ENCODE data around the gene ST3GAL4. TPM values are rescaled to one million over a fixed set of nuclear protein-coding genes. Genes with fewer than 3 reads are reported as not detected.
A peak's percentile ranks its signal among the peaks of the same experiment; 100 is the strongest.

ST3GAL4 gene
- total and polyA plus RNA-seq, 8 donors, result 30.2 to 38.8 (median 34.6) TPM

GRCh38 chr11:126328938-126329643 lies 26.4 kb upstream of the ST3GAL4 start:
- no peaks in the 10 kb centered on the region for H3K27me3 ChIP-seq
- no peak for ATAC-seq
- no peaks in the 10 kb centered on the region for H3K9me3 ChIP-seq
- H3K36me3 ChIP-seq, result peaks cover 0 to 26% of the 10 kb centered on the region in 2 donors
- intact Hi-C loops (cut with DNase I), result no loop called here
- TF ChIP-seq CTCF (IDR thresholded peaks at IDR 0.05), result no peak
- no peaks in the 10 kb centered on the region for H3K4me1 ChIP-seq
- no peak overlapping the region for H3K27ac ChIP-seq
- no peak for DNase-seq
- no peak overlapping the region for H3K4me3 ChIP-seq

DNA sequence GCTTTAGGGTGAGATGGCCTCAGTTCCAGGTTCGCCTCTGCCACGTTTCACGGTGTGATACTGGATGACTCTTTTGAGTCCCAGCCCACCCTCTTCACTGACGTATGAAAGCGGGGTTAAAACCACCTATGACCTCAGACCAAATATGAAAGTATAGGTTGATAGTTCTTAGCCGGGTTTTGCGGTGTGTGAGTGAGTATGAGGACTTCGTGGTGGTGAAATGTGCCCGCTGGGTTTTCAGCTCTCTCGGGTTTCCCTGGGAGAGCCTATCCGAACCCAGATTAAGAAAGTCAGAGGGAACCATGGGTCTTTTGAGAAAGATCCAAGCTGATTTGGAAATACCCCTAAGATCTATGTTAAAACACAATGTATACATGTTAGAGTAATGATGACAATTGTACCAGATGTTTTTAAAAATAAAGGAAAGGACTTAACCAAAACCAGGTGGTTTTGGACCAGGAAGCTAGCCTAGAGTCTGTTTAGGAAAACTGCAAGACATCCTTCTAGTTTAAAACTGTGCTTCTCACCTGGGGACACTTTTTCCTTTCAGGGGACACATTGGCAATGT lies 25.8 kb upstream of the ST3GAL4 start:
- intact Hi-C loops (cut with DNase I), result no loop called here
- H3K27ac ChIP-seq, result no peak overlapping the region
- H3K4me3 ChIP-seq, result no peak overlapping the region
- H3K36me3 ChIP-seq, result peaks cover 0 to 26% of the 10 kb centered on the region in 2 donors
- ATAC-seq (no peak), DNase-seq (no peak)
- H3K27me3 ChIP-seq, result no peaks in the 10 kb centered on the region
- H3K4me1 ChIP-seq, result no peaks in the 10 kb centered on the region
- no peaks in the 10 kb centered on the region for H3K9me3 ChIP-seq
- TF ChIP-seq CTCF (IDR thresholded peaks at IDR 0.05), result no peak

GRCh38 chr11:126331286-126331685 lies 24.2 kb upstream of the ST3GAL4 start:
- no peak overlapping the region for H3K27ac ChIP-seq
- DNase-seq, result peak in 1 of 4 donors; percentile 9
- H3K4me3 ChIP-seq, result no peak overlapping the region
- intact Hi-C loops (cut with DNase I), result no loop called here
- H3K27me3 ChIP-seq, result no peaks in the 10 kb centered on the region
- ATAC-seq, result no peak
- no peak for TF ChIP-seq CTCF (IDR thresholded peaks at IDR 0.05)
- no peaks in the 10 kb centered on the region for H3K9me3 ChIP-seq
- peaks cover 0 to 26% of the 10 kb centered on the region in 2 donors for H3K36me3 ChIP-seq
- peaks cover 0 to 7% of the 10 kb centered on the region in 2 donors for H3K4me1 ChIP-seq

DNA sequence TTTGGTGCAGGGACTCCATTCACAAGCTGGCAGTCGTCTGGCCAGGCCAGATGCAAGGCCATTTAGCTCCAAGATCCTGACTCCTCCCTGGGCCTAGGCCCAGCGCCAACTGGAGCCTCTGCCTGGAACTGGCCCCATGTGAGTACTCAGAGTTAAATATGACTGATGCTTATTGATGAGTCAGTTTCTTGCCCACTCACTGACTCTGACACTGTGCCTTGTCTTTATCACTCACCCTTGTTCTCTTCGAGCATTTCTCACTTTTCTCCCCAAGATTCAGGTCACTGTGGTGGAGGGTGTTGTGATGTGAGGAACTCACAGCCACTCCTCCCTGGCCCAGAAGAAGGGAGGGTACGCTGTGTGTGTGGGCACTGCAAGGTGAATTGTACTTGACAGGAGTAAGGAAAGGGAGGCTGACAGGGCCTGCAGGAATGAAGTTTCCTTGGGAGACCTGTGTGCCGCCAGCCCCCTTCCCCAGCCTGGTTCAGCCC lies 23.2 kb upstream of the ST3GAL4 start:
- Histone ChIP-seq H3K27me3 (no peaks in the 10 kb centered on the region), H3K9me3 (no peaks in the 10 kb centered on the region), H3K4me3 (no peak overlapping the region), H3K27ac (no peak overlapping the region), H3K36me3 (peaks cover 0 to 26% of the 10 kb centered on the region in 2 donors), H3K4me1 (peaks cover 0 to 16% of the 10 kb centered on the region in 2 donors)
- peak; percentile 53 for ATAC-seq
- no peak for TF ChIP-seq CTCF (IDR thresholded peaks at IDR 0.05)
- no peak for DNase-seq
- intact Hi-C loops (cut with DNase I), result no loop called here

GRCh38 chr11:126333142-126333541 lies 22.3 kb upstream of the ST3GAL4 start:
- no peak for TF ChIP-seq CTCF (IDR thresholded peaks at IDR 0.05)
- Histone ChIP-seq H3K4me1 (peaks cover 0 to 18% of the 10 kb centered on the region in 2 donors), H3K36me3 (peaks cover 0 to 26% of the 10 kb centered on the region in 2 donors), H3K27me3 (no peaks in the 10 kb centered on the region), H3K4me3 (no peak overlapping the region), H3K9me3 (no peaks in the 10 kb centered on the region), H3K27ac (no peak overlapping the region)
- ATAC-seq, result no peak
- intact Hi-C loops (cut with DNase I), result no loop called here
- DNase-seq, result no peak

Data from left lung (tissue), 10 donors.